ENCODE results near the gene VPS41.
"Not testable (repeated sequence)": the region's sequence is repeated elsewhere in the genome, so short reads cannot be mapped to it uniquely, and the experiment has no call there.

Gene VPS41

DNA sequence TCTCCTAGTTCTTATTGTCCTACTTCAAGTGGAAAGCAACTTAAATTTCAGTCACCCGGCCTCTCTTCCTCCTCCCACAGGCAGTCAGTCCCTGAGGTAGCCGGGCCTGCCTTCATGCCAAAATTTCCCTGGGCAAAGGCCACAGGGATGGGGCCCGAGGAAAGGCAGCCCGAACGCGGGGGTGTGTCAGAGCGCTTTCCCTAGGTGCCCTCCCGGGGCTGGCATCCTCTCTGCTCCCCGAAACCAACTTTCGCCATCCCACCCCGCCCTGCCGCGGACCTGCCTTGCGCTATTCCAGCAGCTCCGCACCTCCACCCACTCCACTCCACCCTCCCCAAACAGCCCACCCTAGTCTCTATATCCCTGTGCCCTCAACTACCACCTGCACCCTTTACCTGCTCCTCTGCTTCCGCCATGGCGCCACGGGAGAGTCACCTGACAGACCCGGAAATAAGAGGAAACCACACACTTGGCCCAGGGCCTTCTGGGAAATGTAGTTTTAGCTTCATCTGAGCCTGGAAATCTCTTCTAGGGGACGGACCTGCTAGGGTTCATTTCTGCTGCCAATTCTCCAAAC lies at the start of gene VPS41:
Gene VPS41, minus strand, starts transcription at position 433 of the 577 bp plus-strand sequence. Its CDS starts 17 bp downstream, at position 416.
- DNase-seq, result peak; percentile 87

DNA sequence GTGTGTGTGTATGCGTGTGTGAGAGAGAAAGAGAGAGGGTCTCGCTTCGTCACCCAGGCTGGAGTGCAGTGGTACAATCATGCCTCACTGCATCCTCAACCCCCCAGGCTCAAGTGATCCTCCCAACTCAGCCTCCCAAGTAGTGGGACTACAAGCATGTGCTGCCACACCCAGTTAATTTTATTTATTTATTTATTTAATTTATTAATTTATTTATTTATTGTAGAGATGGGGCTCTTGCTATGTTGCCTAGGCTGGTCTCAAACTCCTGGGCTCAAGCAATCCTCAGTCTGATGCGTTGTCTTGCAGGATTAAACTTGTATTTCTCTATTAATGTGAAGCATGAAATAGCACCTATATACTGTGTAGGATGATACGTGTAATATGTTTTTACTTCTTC lies 46.9 kb upstream of the VPS41 start:
- DNase-seq, result no peak

- no peak for DNase-seq
These were observed 45.0 kb upstream of the VPS41 start for GRCh38 chr7:38953971-38954370.

DNA sequence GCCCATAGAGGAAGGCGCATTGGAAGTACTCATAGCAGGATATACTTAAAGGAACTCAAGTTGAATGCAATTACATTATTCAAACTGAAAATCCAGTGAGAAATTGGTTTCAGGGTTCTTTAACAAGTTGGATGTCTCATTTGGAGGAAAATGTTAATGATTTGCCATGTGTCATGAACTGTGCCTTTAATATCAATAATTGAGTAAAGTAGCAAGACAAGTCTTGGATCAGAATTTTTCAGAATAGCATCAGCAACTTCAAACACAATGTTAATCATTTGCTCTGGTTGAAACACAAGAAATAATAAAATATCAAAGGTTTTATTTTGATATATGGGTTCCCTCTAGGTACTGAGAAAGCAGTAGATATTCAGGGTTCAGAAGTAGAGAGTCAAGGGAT lies 44.2 kb upstream of the VPS41 start:
- no peak for DNase-seq

DNA sequence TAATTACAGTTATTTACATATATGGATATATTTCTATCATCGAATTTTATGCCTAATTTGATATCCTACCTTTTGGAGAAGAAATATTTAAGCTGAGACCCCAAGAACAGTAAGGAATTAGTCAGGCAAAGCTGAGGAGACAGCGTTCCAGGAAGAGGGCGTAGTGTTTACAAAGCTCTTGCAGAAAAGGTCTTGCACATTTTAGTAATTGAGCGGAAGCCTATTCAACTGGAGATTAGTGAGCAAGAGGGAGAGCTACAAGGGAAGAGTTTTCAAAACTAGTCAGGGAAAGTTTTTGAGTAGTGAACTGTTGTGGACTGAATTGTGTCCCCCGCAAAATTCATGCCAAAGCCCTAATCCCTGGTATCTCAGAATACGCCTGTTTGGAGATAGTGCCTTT lies 42.2 kb upstream of the VPS41 start:
- no peak for DNase-seq

- no peak for DNase-seq
These were observed 41.3 kb upstream of the VPS41 start for GRCh38 chr7:38950309-38950708.

GRCh38 chr7:38947541-38947940 lies 38.5 kb upstream of the VPS41 start:
- DNase-seq, result not testable (repeated sequence)

DNA sequence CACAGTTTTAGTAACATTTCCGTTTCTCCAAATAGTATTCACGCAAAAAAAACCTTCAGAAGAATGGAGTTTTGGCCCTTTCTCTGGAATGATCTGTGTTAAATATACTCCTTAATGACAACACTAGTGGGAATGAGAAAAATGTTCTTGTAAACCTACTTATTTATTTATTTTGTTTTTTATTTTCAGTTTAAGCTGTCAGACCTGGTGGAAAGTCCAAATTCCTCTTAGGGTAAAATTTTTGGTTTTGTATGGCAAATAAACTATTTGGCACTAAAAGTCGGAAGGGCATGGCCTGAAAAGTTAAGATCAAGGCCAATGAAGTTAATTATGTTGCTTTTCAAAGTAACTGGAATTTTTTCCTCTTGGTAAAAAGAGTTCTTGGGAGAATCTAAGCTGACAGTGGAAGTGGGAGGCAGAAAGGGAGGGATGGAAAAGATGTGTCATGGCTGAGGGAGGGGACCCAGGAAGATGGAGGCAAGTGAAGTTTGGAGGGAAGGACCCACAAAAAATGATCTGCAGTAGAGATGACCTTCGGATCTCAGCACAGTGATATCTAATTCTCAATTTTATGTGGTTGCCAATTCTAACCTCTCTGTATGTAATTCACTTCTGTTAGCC lies 33.5 kb upstream of the VPS41 start:
- no peak for DNase-seq

GRCh38 chr7:38940774-38941173 lies 31.8 kb upstream of the VPS41 start:
- DNase-seq, result no peak

DNA sequence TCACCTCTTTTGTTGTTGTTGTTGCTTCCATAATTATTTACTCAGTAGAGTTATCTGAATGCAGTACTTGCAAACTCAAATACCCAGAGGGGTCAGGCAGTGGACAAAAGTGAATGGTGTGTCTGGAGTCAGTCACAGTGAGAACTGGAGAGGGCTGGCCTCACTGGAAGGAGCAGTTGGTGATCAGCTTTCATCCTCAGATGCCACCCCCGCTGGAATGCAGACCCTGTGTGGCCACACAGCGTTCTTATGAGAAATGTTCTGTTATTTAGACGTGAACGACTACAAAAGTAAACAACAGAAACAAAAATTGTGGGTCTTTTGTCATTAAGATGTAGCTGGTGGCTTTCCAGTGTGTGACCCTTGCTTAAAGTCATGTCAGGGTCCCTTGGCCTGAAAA lies 29.6 kb upstream of the VPS41 start:
- no peak for DNase-seq

- no peak for DNase-seq
These were observed 29.1 kb upstream of the VPS41 start for GRCh38 chr7:38938001-38938485.

GRCh38 chr7:38936641-38937040 lies 27.6 kb upstream of the VPS41 start:
- DNase-seq, result no peak

DNA sequence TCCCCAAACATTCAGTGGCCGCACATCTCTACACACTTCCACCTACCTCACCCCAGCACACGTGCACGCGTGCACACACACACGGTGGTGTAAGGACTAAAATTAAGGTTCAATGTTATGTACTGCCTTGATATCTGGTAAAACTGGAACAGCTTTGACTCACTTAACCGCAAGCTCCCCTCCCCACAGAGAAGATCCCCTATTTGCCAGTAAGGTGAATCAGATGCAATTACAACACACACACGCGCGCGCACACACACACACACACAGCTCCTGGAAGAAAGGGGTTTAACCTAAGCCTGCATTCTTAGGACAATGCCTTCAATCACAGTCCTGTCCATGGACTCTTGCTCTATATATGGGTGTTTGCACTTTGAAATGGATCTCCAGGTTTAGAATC lies 25.5 kb upstream of the VPS41 start:
- DNase-seq, result no peak

DNA sequence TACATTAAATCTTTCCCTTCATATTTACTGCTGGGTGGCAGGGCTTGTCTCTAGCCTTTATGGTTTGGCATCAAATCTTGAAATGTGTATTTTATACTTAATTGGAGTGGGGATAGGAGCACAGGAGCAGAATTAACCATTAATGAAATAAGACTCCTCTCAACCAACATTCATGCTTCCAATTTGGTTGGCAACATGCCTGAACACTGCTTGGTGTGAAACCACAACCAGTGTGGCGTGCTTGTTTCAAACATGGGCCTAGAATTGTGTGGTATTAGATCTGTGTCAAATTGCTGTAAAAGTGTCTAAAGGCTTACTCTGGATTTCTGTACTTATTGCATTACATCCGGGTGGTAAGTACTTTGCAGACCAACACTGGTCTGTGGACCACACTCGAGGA lies 25.1 kb upstream of the VPS41 start:
- no peak for DNase-seq

GRCh38 chr7:38932509-38933168 lies 23.6 kb upstream of the VPS41 start:
- DNase-seq, result peak; percentile 71

DNA sequence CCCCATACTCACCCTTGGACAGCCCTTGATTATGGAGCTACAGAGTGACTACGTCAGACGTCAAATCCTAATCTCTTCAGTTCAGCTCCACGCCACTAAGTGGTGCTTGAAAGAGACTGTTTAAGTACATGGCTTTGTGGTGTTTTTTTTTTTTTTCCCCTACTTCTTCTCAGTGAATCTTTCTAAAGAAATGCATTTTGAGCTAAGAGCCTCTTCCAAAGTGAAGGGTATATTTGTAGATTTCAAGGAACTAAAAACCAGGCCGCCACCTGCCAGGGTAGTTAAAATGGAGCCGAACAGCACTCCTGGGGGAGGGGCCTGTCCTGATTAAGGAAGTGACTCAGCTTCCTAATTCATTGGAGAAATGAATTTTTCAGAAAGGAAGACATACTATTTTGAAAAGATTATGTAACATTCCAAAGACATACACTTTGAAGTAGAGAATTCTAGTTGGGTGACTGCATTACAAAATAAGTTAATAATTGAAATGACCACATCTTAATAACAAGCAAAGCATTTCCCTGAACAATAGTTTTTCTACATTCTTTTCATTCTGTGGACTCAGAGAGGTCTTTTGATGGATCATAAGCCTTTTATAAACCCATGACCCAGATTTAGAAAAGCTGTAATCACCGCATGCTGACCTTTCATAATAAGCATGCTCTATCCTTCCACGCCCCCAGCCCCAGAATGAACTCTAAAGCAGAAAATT lies 20.6 kb upstream of the VPS41 start:
- DNase-seq, result no peak

DNA sequence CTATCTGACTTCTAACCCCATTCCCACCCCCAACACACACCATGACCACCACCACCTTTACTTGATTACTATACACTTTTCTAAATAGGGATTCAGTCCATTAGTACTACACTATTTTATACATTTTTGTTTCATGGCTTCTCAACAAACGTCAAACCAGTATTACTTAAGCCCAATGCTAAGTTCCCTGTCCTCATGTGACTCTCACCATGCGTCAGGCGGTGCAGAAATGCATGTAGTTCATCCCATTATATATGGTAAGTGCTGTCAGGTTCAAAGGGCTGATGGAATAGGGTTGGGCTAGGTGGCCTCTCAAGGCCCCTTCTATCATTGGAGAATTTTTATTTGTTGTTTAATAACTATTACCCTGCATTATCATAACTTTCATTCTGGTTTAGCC lies 19.5 kb upstream of the VPS41 start:
- DNase-seq, result no peak

DNA sequence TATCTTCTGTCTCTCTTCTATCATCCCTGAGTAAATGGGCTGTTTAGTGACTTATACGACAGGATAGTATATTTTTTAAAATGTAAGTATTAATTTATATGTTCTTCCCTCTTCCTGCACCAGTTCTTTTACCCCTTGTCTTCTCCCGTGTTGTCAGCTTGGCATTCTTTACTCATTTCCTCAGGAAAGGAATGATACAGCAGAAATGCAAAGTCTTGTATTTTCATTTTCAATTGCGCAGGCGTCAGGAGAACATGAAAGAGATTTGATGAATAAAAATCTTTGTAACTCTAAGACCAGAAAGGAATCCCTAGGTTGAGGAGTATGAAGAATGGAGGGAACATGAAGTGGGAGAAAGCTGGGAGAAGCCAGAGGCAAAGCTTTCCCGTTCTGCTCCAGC lies 18.8 kb upstream of the VPS41 start:
- no peak for DNase-seq

GRCh38 chr7:38920731-38921130 lies 11.7 kb upstream of the VPS41 start:
- DNase-seq, result no peak

DNA sequence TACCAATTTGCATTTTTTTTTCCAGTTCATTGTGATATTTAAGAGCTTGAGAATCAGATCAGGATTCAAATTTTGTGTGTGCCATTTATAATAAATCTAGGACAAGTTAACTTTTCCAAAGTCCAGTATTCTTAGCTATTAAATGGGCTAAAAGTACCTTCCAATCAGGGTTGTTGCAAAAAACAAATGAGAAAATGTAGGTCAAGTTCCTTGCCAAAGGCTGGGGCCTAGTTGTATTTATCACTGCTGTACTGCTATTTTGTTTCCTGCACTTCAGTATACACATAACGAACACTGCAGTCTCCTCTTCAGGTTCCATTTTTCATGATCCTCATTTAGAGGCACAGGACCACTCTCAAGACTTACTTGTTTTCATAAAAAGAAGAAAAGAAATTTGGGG lies 7.4 kb upstream of the VPS41 start:
- DNase-seq, result no peak

DNA sequence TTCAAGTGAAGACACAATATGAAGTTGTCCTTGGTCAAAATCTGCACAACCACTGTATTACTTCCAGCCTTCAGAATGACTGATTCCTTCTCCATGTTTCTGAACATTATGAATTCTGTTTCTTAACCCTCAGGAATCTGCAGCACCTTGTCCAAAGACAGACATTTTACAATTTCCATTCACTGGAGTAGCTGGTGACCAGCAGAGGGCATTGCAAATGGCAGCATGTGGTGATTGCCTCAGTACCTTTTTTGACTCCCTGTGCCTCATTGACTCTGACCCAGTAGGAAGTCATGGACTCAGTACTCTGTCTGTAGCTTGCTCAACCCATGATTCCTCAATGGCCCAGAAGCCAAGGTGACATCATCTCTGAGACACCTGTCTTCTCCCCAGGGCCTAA lies 879 bp upstream of the VPS41 start:
- no peak for DNase-seq

GRCh38 chr7:38907766-38908165 lies 1.2 kb downstream of the VPS41 start:
- no peak for DNase-seq

DNA sequence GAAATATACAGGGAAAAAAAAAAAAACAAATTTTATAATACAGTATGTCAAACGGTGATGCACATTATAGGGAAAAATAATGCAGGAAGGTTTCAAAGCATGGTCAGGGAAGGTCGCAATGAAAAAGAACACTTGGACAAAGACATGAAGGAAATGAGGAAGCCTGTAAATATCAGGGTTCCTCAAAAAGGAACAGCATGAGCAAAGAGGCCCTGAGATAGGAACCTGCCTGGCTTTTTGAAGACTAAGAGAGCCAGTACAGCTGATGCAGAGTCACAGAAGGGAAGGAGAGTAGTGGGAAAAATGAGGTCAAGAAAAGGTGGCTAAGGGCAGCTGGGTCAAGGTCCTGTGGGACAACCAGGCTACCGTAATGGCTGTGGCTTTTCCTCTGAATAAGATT lies 1.9 kb downstream of the VPS41 start:
- DNase-seq, result no peak

Measured in RPMI8226 (cell line).